ENCODE results near the gene GRK1. TPM values are rescaled to one million over a fixed set of nuclear protein-coding genes. Genes with fewer than 3 reads are reported as not detected.
A peak's percentile ranks its signal among the peaks of the same experiment; 100 is the strongest.
"Not testable (repeated sequence)": the region's sequence is repeated elsewhere in the genome, so short reads cannot be mapped to it uniquely, and the experiment has no call there.

The GRK1 gene
- total RNA-seq, 1 donor, result not detected

- no peak overlapping the region for H3K4me3 ChIP-seq (ENCODE audit: low read depth, low read length)
- DNase-seq (ENCODE audit: low read depth), result no peak
- no peak for TF ChIP-seq CTCF (IDR thresholded peaks at IDR 0.05; ENCODE audit: insufficient read depth, low read depth, low read length)
Measured at GRCh38 chr13:113622791-113623490, 44.1 kb upstream of the GRK1 start.

- H3K4me3 ChIP-seq (ENCODE audit: low read depth, low read length), result no peak overlapping the region
- DNase-seq (ENCODE audit: low read depth), result no peak
- no peak for TF ChIP-seq CTCF (IDR thresholded peaks at IDR 0.05; ENCODE audit: insufficient read depth, low read depth, low read length)
Measured at GRCh38 chr13:113623491-113624234, 43.4 kb upstream of the GRK1 start.

DNA sequence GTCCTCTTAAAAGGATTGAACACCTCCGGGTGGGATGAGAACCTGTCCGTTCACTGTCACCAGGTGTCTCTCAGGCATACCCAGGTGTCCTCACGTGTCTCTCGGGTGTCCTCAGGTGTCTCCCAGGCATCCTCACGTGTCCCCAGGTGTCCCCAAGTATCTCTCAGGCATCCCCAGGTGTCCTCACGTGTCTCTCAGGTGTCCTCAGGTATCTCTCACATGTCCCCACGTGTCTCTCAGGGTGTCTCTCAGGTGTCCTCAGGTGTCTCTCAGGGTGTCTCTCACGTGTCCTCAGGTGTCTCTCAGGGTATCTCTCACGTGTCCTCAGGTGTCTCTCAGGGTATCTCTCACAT lies 42.8 kb upstream of the GRK1 start:
- TF ChIP-seq CTCF (IDR thresholded peaks at IDR 0.05; ENCODE audit: insufficient read depth, low read depth, low read length), result no peak
- no peak overlapping the region for H3K4me3 ChIP-seq (ENCODE audit: low read depth, low read length)
- no peak for DNase-seq (ENCODE audit: low read depth)

DNA sequence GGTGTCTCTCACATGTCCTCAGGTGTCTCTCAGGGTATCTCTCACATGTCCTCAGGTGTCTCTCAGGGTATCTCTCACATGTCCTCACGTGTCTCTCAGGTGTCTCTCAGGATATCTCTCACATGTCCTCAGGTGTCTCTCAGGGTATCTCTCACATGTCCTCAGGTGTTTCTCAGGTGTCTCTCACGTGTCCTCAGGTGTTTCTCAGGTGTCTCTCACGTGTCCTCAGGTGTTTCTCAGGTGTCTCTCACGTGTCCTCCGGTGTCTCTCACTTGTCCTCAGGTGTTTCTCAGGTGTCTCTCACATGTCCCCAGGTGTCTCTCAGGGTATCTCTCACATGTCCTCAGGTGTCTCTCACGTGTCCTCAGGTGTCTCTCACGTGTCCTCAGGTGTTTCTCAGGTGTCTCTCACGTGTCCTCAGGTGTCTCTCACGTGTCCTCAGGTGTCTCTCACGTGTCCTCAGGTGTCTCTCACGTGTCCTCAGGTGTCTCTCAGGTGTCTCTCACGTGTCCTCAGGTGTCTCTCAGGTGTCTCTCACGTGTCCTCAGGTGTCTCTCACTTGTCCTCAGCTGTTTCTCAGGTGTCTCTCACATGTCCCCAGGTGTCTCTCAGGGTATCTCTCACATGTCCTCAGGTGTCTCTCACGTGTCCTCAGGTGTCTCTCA lies 42.2 kb upstream of the GRK1 start:
- not testable (repeated sequence) for DNase-seq (ENCODE audit: low read depth); H3K4me3 ChIP-seq (ENCODE audit: low read depth, low read length)

GRCh38 chr13:113625965-113626721 lies 40.9 kb upstream of the GRK1 start:
- peak overlapping the region; percentile 15 for H3K4me3 ChIP-seq (ENCODE audit: low read depth, low read length)
- DNase-seq (ENCODE audit: low read depth), result peak; percentile 85
- TF ChIP-seq CTCF (IDR thresholded peaks at IDR 0.05; ENCODE audit: insufficient read depth, low read depth, low read length), result no peak

DNA sequence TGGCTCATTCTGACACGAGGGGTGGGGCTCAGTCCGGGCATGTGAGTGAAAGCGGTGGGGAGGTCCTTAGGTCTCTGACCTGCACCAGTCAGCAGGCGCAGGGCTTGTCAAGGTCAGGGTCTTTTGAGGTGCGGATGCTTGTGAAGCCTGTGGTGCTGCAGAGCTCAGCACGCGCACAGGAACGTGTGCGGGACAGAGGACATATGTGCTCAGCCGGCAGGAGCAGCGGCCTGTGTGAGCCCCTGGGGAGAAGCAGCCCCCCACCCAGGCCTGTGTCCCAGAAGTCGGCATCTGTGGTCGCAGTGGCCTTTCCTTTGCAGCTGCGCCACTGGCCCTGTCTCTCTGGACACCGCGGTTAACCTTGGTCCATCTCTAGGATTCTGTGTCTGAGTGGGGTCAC lies 39.9 kb upstream of the GRK1 start:
- H3K4me3 ChIP-seq (ENCODE audit: low read depth, low read length), result no peak overlapping the region
- no peak for DNase-seq (ENCODE audit: low read depth)
- TF ChIP-seq CTCF (IDR thresholded peaks at IDR 0.05; ENCODE audit: insufficient read depth, low read depth, low read length), result no peak
